DLD1 (cell line): ENCODE measurements around the gene CTCF.

Experiments
- in situ Hi-C: cut with HindIII; loops from 2 replicates; pipeline ENCODE4 v1.10.0; 2017; ENCODE audit warnings: low sequenced_read_pairs

CTCF gene

GRCh38 chr16:67648764-67649407 is 86.6 kb downstream of the CTCF start:
- in situ Hi-C loops: no loop called here

- in situ Hi-C loops: no loop called here
Measured at GRCh38 chr16:67649494-67649931, 87.2 kb downstream of the CTCF start.

GRCh38 chr16:67650023-67650422 is 87.7 kb downstream of the CTCF start:
- in situ Hi-C loops: no loop called here

- in situ Hi-C loops: no loop called here
Measured at GRCh38 chr16:67651039-67651438, 88.7 kb downstream of the CTCF start.

- in situ Hi-C loops: no loop called here
Measured at GRCh38 chr16:67651847-67652246, 89.5 kb downstream of the CTCF start.

GRCh38 chr16:67652578-67653127 is 90.3 kb downstream of the CTCF start:
- in situ Hi-C loops: no loop called here

GRCh38 chr16:67653128-67653788 is 90.9 kb downstream of the CTCF start:
- in situ Hi-C loops: no loop called here

- in situ Hi-C loops: no loop called here
Measured at GRCh38 chr16:67653789-67654402, 91.6 kb downstream of the CTCF start.

- in situ Hi-C loops: no loop called here
Measured at GRCh38 chr16:67654403-67654911, 92.1 kb downstream of the CTCF start.

GRCh38 chr16:67655363-67655762 is 93.0 kb downstream of the CTCF start:
- in situ Hi-C loops: no loop called here

GRCh38 chr16:67656344-67657016 is 94.2 kb downstream of the CTCF start:
- in situ Hi-C loops: no loop called here

- in situ Hi-C loops: no loop called here
Measured at GRCh38 chr16:67657017-67657608, 94.8 kb downstream of the CTCF start.

GRCh38 chr16:67657751-67658518 is 95.6 kb downstream of the CTCF start:
- in situ Hi-C loops: no loop called here

- in situ Hi-C loops: no loop called here
Measured at GRCh38 chr16:67658849-67659674, 96.7 kb downstream of the CTCF start.

- in situ Hi-C loops: no loop called here
Measured at GRCh38 chr16:67659675-67660563, 97.6 kb downstream of the CTCF start, which contains the start of gene ACD. TSS of gene ACD (minus strand) at chr16:67660260. CDS start at chr16:67660220, 40 bp downstream.

- in situ Hi-C loops: no loop called here
Measured at GRCh38 chr16:67660564-67661028, 98.3 kb downstream of the CTCF start, which contains the start of gene PARD6A. TSS of gene PARD6A (plus strand) at chr16:67660960. CDS start at chr16:67661039, 79 bp downstream.

GRCh38 chr16:67661101-67661761 is 98.9 kb downstream of the CTCF start:
- in situ Hi-C loops: no loop called here
